H1 (cell line): Measurements from ENCODE around the gene KLRB1. TPM values are rescaled to one million over a fixed set of nuclear protein-coding genes. Genes with fewer than 3 reads are reported as not detected.
A peak's percentile ranks its signal among the peaks of the same experiment; 100 is the strongest.

Experiments
- CTCF ChIA-PET: fragments of 300-600 bp; sonication (Branson Sonifier 250); formaldehyde crosslinking; loops from one replicate; lab custom pipeline; 2021; ENCODE audit not compliant: partially characterized antibody; lab: Charles Lee
- POLR2A ChIA-PET: fragments of 300-600 bp; sonication (Branson Sonifier 250); formaldehyde crosslinking; loops from one replicate; lab custom pipeline; 2021; ENCODE audit warnings: inconsistent platforms; ENCODE audit not compliant: partially characterized antibody; lab: Charles Lee
- DNase-seq, 2 experiments: peaks; one replicate each; pipeline versions ENCODE4 v3.0.0 to v3.0.0-alpha.2; 2010 to 2022; ENCODE audit warnings: low spot score in 2 of 2, low read depth in 1 of 2, mixed read lengths in 1 of 2
- FAIRE-seq: peaks from 2 replicates; lab custom pipeline; 2011; peaks lifted over from hg19 to GRCh38; lab: Jason Lieb, UNC
- H2AFZ ChIP-seq: 2 replicates; pipeline ENCODE4 v1.8.1; 2012; ENCODE audit warnings: low read length, inconsistent platforms
- H2AK5ac ChIP-seq: 2 replicates; pipeline ENCODE4 v1.6.1; 2013; ENCODE audit warnings: low read depth, low read length
- H2BK120ac ChIP-seq: replicated peaks from 2 replicates; pipeline ENCODE3; 2013; ENCODE audit warnings: low read depth, low read length, inconsistent platforms
- H2BK12ac ChIP-seq: 2 replicates; pipeline ENCODE4 v1.6.1; 2013; ENCODE audit warnings: low read depth, low read length
- H2BK15ac ChIP-seq: 2 replicates; pipeline ENCODE4 v1.6.1; 2013; ENCODE audit warnings: low read length
- H2BK20ac ChIP-seq: 2 replicates; pipeline ENCODE4 v1.6.1; 2013; ENCODE audit warnings: low read length
- H2BK5ac ChIP-seq: 2 replicates; pipeline ENCODE4 v1.6.1; 2013; ENCODE audit warnings: low read depth, low read length
- H3K14ac ChIP-seq: 2 replicates; pipeline ENCODE4 v1.6.1; 2013; ENCODE audit warnings: inconsistent platforms; ENCODE audit not compliant: insufficient read length
- H3K18ac ChIP-seq: 2 replicates; pipeline ENCODE4 v1.6.1; 2013; ENCODE audit warnings: low read length; ENCODE audit errors: extremely low read depth
- H3K23ac ChIP-seq: 2 replicates; pipeline ENCODE4 v1.6.1; 2013; ENCODE audit warnings: inconsistent platforms; ENCODE audit not compliant: insufficient read length
- H3K23me2 ChIP-seq: 2 replicates; pipeline ENCODE4 v1.6.1; 2013; ENCODE audit warnings: low read depth, low read length
- H3K27ac ChIP-seq: 2 replicates; pipeline ENCODE4 v1.6.1; 2011; ENCODE audit warnings: low read depth, low read length, inconsistent platforms
- H3K27me3 ChIP-seq, 4 experiments: replicated peaks in 1 of 4; 1 replicate in 1 of 4; 2 replicates in 3 of 4; pipeline versions ENCODE4 v1.6.1 to v1.8.1; 2011 to 2013; ENCODE audit warnings: low read length in 3 of 4, mild to moderate bottlenecking in 3 of 4, inconsistent platforms in 2 of 4, mixed read lengths in 2 of 4, moderate library complexity in 1 of 4; ENCODE audit not compliant: control insufficient read depth in 3 of 4, insufficient read depth in 3 of 4; ENCODE audit errors: extremely low read depth in 1 of 4
- H3K36me3 ChIP-seq, 4 experiments: 2 replicates each; pipeline versions ENCODE4 v1.6.1 to v1.8.1; 2011 to 2013; ENCODE audit warnings: mild to moderate bottlenecking in 4 of 4, low read length in 3 of 4, moderate library complexity in 2 of 4, control low read depth in 1 of 4, inconsistent platforms in 1 of 4; ENCODE audit not compliant: insufficient read depth in 4 of 4, control insufficient read depth in 2 of 4
- H3K4ac ChIP-seq: replicated peaks from 2 replicates; pipeline ENCODE3; 2013; ENCODE audit warnings: low read length, low read depth, mixed read lengths, inconsistent platforms; ENCODE audit not compliant: insufficient read length
- H3K4me1 ChIP-seq, 4 experiments: replicated peaks in 1 of 4; 1 replicate in 1 of 4; 2 replicates in 3 of 4; pipeline versions ENCODE4 v1.6.1 to v1.8.1; 2011 to 2013; ENCODE audit warnings: low read length in 3 of 4, inconsistent platforms in 2 of 4, mixed read lengths in 1 of 4; ENCODE audit not compliant: insufficient read depth in 4 of 4, control insufficient read depth in 3 of 4
- H3K4me2 ChIP-seq, 2 experiments: 2 replicates each; pipeline versions ENCODE4 v1.6.1 to v1.8.1; 2011 to 2013; ENCODE audit warnings: low read depth in 2 of 2, low read length in 2 of 2, control low read depth in 1 of 2, inconsistent platforms in 1 of 2, mild to moderate bottlenecking in 1 of 2; ENCODE audit not compliant: insufficient read depth in 1 of 2
- H3K4me3 ChIP-seq, 4 experiments: fragments of 200-600, 300-600 bp in 1 of 4; sonication (generic), shearing (Covaris generic), sonication (Bioruptor Twin) in 1 of 4; 2 replicates each; pipeline versions ENCODE4 v1.5.1 to v1.8.1; 2011 to 2016; ENCODE audit warnings: low read length in 4 of 4, low read depth in 3 of 4, control low read depth in 2 of 4, inconsistent platforms in 2 of 4, mild to moderate bottlenecking in 2 of 4, mixed read lengths in 1 of 4, moderate library complexity in 1 of 4; ENCODE audit not compliant: insufficient read depth in 2 of 4; ENCODE audit errors: extremely low read depth in 1 of 4
- H3K56ac ChIP-seq: replicated peaks from 2 replicates; pipeline ENCODE3; 2013; ENCODE audit warnings: low read depth, mild to moderate bottlenecking, mixed read lengths, low read length, inconsistent platforms; ENCODE audit not compliant: insufficient read length
- H3K79me1 ChIP-seq: 2 replicates; pipeline ENCODE4 v1.6.1; 2013; ENCODE audit warnings: low read depth, low read length, control low read depth
- H3K79me2 ChIP-seq, 2 experiments: 2 replicates each; pipeline versions ENCODE4 v1.6.1 to v1.8.1; 2012 to 2013; ENCODE audit warnings: low read length in 2 of 2, mild to moderate bottlenecking in 2 of 2, inconsistent platforms in 1 of 2; ENCODE audit not compliant: insufficient read depth in 2 of 2, control insufficient read depth in 1 of 2
- H3K9ac ChIP-seq, 4 experiments: replicated peaks in 1 of 4; 1 replicate in 1 of 4; 2 replicates in 3 of 4; pipeline versions ENCODE4 v1.6.1 to v1.8.1; 2011 to 2013; ENCODE audit warnings: low read depth in 3 of 4, low read length in 3 of 4, control low read depth in 2 of 4, mild to moderate bottlenecking in 2 of 4, moderate library complexity in 2 of 4, inconsistent platforms in 1 of 4; ENCODE audit errors: extremely low read depth in 1 of 4
- H3K9me3 ChIP-seq, 2 experiments: 2 replicates each; pipeline versions ENCODE4 v1.6.1 to v1.8.1; 2012 to 2013; ENCODE audit warnings: mild to moderate bottlenecking in 2 of 2, moderate library complexity in 2 of 2, control low read depth in 1 of 2, inconsistent platforms in 1 of 2, low read depth in 1 of 2, low read length in 1 of 2, mixed read lengths in 1 of 2; ENCODE audit not compliant: insufficient read depth in 2 of 2
- H4K20me1 ChIP-seq, 2 experiments: replicated peaks in 1 of 2; 2 replicates each; pipeline versions ENCODE3 to v1.8.1; 2011 to 2013; ENCODE audit warnings: inconsistent platforms in 2 of 2, low read length in 2 of 2, mild to moderate bottlenecking in 1 of 2; ENCODE audit not compliant: insufficient read depth in 2 of 2, control insufficient read depth in 1 of 2
- H4K5ac ChIP-seq: 2 replicates; pipeline ENCODE4 v1.6.1; 2013; ENCODE audit warnings: low read length, low read depth, mixed read lengths, inconsistent platforms; ENCODE audit not compliant: insufficient read length
- H4K8ac ChIP-seq: 2 replicates; pipeline ENCODE4 v1.8.0; 2013; ENCODE audit warnings: mild to moderate bottlenecking, moderate library complexity, low read length, inconsistent platforms; ENCODE audit not compliant: insufficient read depth; ENCODE audit errors: extremely low read depth
- H4K91ac ChIP-seq: replicated peaks from 2 replicates; pipeline ENCODE3; 2013; ENCODE audit warnings: low read length, mixed read lengths, inconsistent platforms; ENCODE audit not compliant: insufficient read length
- CHD2 ChIP-seq: IDR thresholded peaks from 2 replicates; pipeline ENCODE4 v1.6.1; 2012; ENCODE audit warnings: low read length, improper control_type of control experiment
- EP300 ChIP-seq, 2 experiments: IDR thresholded peaks; 1 replicate in 1 of 2; 2 replicates in 1 of 2; pipeline ENCODE4 v1.6.1; 2011 to 2012; ENCODE audit warnings: low read depth in 2 of 2, low read length in 2 of 2, mild to moderate bottlenecking in 2 of 2, borderline replicate concordance in 1 of 2, inconsistent platforms in 1 of 2, moderate library complexity in 1 of 2
- EZH2 ChIP-seq: fragments of 200-600 bp; sonication (generic); IDR thresholded peaks from 2 replicates; pipeline ENCODE4 v1.7.1; 2012; ENCODE audit warnings: low read depth, mild to moderate bottlenecking, moderate library complexity, low read length, inconsistent platforms; ENCODE audit not compliant: severe bottlenecking
- KDM1A ChIP-seq: fragments of 200-600, 300-600 bp; sonication (generic); IDR thresholded peaks from 2 replicates; pipeline ENCODE4 v1.7.1; 2016; ENCODE audit warnings: mild to moderate bottlenecking, low read length, borderline replicate concordance
- RAD21 ChIP-seq, 2 experiments: IDR thresholded peaks in 1 of 2; conservative IDR thresholded peaks in 1 of 2; 2 replicates each; pipeline ENCODE4 v1.6.1; 2011; ENCODE audit warnings: low read depth in 2 of 2, low read length in 2 of 2, improper control_type of control experiment in 1 of 2, inconsistent platforms in 1 of 2, mild to moderate bottlenecking in 1 of 2, moderate library complexity in 1 of 2
- RBBP5 ChIP-seq: IDR thresholded peaks from 2 replicates; pipeline ENCODE4 v1.7.1; 2012; ENCODE audit warnings: low read depth, mild to moderate bottlenecking, inconsistent platforms, low read length, moderate library complexity, borderline replicate concordance
- SIRT6 ChIP-seq: IDR thresholded peaks from one replicate; pipeline ENCODE4 v1.7.1; 2012; ENCODE audit warnings: low read length, inconsistent platforms
- TAF1 ChIP-seq: IDR thresholded peaks from 2 replicates; pipeline ENCODE4 v1.6.1; 2011; ENCODE audit warnings: mild to moderate bottlenecking, low read depth, low read length
- WGBS, 2 experiments: shearing (Covaris generic) in 1 of 2; methylation state at CpG; one replicate each; pipeline versions ENCODE4 v1.1.6 to v1.1.7; 2013 to 2015; ENCODE audit warnings: low lambda C conversion rate in 2 of 2, mixed read lengths in 2 of 2, inconsistent platforms in 1 of 2, low coverage in 1 of 2, missing lambda C conversion rate in 1 of 2; ENCODE audit not compliant: insufficient replicate concordance in 2 of 2, insufficient coverage in 1 of 2, insufficient read length in 1 of 2; ENCODE audit errors: extremely low coverage in 1 of 2, missing lambda C conversion rate in 1 of 2; 5-methylcytosine and 5-hydroxymethylcytosine counted together
- polyA plus RNA-seq, 7 experiments: library from polyadenylated mRNA; depleted of rRNA in 3 of 7; stranded (reverse) in 5 of 7; unstranded in 2 of 7; fragments of >200 nt in 5 of 7; fragments of 200-250 nt in 2 of 7; gene quantifications; 1 replicate in 5 of 7; 2 replicates in 1 of 7; 4 replicates in 1 of 7; pipeline versions ENCODE4 v1.2.1 to v1.2.3, GENCODE V29; 2011 to 2013; ENCODE audit warnings: missing spikeins in 2 of 7, mixed read lengths in 2 of 7
- total RNA-seq: library from RNA; stranded (reverse); fragmentation: NEBNext Ultra II Directional; extraction: Animal tissue kit (Norgen Biotek cat#: 25700); gene quantifications from 2 replicates; pipeline ENCODE4 v1.2.1, GENCODE V29; 2021
- TF ChIP-seq, protein P1 (sequence below), 3 experiments: IDR thresholded peaks; 1 replicate in 2 of 3; 2 replicates in 1 of 3; pipeline versions ENCODE4 v1.5.1 to v1.6.1; 2011; ENCODE audit warnings: low read length in 3 of 3, mild to moderate bottlenecking in 3 of 3, inconsistent platforms in 2 of 3, low read depth in 1 of 3, moderate library complexity in 1 of 3; ENCODE audit not compliant: insufficient read depth in 1 of 3; ENCODE audit errors: control extremely low read depth in 1 of 3
- TF ChIP-seq, protein P2 (sequence below): IDR thresholded peaks from 2 replicates; pipeline ENCODE4 v1.6.1; 2012; ENCODE audit warnings: inconsistent platforms

Gene KLRB1
- total and polyA plus RNA-seq, 2 of the 8 experiments (the other 6 are each of a cell fraction or from before 2014, with no cell fraction given): not detected

DNA sequence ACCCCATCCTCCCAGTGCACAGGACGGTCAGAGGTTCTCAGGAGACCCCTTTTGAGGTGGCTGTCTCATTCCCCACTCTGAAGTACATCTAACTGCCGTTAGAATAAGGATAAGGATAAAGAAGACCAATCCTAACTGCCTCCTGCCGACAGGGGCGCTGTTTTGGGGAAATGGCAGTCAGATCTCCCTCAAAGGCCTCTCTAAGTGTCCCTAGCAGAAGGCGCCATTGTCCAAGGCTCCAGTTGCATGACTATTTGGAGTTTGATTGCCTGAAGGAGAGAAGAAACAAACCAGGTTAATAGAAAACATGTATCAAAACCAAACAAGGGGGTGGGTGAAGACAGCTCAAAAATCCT is 29.1 kb upstream of the KLRB1 start:
- no peak overlapping the region for H2BK15ac ChIP-seq
- H4K5ac ChIP-seq: no peak overlapping the region
- ChIA-PET POLR2A (no interaction called here), CTCF (interaction anchor here (1.2 to 7.7 kb wide), 3 partner anchors 41 to 72 kb away, joined by 3 to 62 read pairs (median 5); no protein-coding TSS in a partner anchor)
- peaks cover 26 to 28% of the 10 kb centered on the region in 2 experiments for H3K9me3 ChIP-seq
- peaks cover 0 to 9% (median 3%) of the 10 kb centered on the region in 4 experiments; a peak in 2 of 8 replicates for H3K36me3 ChIP-seq
- H2BK20ac ChIP-seq: no peak overlapping the region
- H3K4me3 ChIP-seq: no peak overlapping the region
- H2AK5ac ChIP-seq: no peak overlapping the region
- H2AFZ ChIP-seq: no peak overlapping the region
- H3K4me2 ChIP-seq: no peak overlapping the region
- H3K79me2 ChIP-seq: no peaks in the 10 kb centered on the region
- H4K91ac ChIP-seq: no peak overlapping the region
- 82% methylated on average over 5 of the region's 5 CpGs; no CpG with 5 or more reads in 1 of the 2 experiments for WGBS, 2 experiments
- H3K14ac ChIP-seq: no peak overlapping the region
- no peaks in the 10 kb centered on the region for H3K4me1 ChIP-seq
- FAIRE-seq (no peak), DNase-seq (no peak)
- no peak overlapping the region for H2BK12ac ChIP-seq
- H2BK120ac ChIP-seq: no peak overlapping the region
- no peak overlapping the region for H3K9ac ChIP-seq
- H3K23ac ChIP-seq: no peak overlapping the region
- no peaks in the 10 kb centered on the region for H3K27me3 ChIP-seq
- H3K18ac ChIP-seq: no peak overlapping the region
- no peak overlapping the region for H3K4ac ChIP-seq
- no peak overlapping the region for H3K27ac ChIP-seq
- no peak overlapping the region for H4K8ac ChIP-seq
- no peaks in the 10 kb centered on the region for H3K79me1 ChIP-seq
- no peaks in the 10 kb centered on the region; the same call in 1 of the 2 replicates for H3K23me2 ChIP-seq
- H3K56ac ChIP-seq: no peak overlapping the region
- H2BK5ac ChIP-seq: no peak overlapping the region
- H4K20me1 ChIP-seq: no peaks in the 10 kb centered on the region
- TF ChIP-seq CHD2: no peak
- TF ChIP-seq SIRT6: no peak
- TF ChIP-seq KDM1A: no peak
- TF ChIP-seq, protein P1, sequence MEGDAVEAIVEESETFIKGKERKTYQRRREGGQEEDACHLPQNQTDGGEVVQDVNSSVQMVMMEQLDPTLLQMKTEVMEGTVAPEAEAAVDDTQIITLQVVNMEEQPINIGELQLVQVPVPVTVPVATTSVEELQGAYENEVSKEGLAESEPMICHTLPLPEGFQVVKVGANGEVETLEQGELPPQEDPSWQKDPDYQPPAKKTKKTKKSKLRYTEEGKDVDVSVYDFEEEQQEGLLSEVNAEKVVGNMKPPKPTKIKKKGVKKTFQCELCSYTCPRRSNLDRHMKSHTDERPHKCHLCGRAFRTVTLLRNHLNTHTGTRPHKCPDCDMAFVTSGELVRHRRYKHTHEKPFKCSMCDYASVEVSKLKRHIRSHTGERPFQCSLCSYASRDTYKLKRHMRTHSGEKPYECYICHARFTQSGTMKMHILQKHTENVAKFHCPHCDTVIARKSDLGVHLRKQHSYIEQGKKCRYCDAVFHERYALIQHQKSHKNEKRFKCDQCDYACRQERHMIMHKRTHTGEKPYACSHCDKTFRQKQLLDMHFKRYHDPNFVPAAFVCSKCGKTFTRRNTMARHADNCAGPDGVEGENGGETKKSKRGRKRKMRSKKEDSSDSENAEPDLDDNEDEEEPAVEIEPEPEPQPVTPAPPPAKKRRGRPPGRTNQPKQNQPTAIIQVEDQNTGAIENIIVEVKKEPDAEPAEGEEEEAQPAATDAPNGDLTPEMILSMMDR (IDR thresholded peaks at IDR 0.05; ENCODE audit: control extremely low read depth in 1 of 3, insufficient read depth in 1 of 3, low read depth in 1 of 3, low read length in 3 of 3): peak in 1 of 3 experiments; percentile 25; a peak in 1 of 4 replicates
- TF ChIP-seq, protein P2, sequence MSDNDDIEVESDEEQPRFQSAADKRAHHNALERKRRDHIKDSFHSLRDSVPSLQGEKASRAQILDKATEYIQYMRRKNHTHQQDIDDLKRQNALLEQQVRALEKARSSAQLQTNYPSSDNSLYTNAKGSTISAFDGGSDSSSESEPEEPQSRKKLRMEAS: no peak
- TF ChIP-seq EP300 (IDR thresholded peaks at IDR 0.05; ENCODE audit: borderline replicate concordance in 1 of 2, low read depth in 2 of 2, low read length in 2 of 2): no peak
- no peak for TF ChIP-seq TAF1
- no peak for TF ChIP-seq EZH2
- TF ChIP-seq RBBP5: no peak
- TF ChIP-seq RAD21 (IDR thresholded peaks at IDR 0.05 in 1 of 2, conservative IDR thresholded peaks at IDR 0.05 in 1 of 2; ENCODE audit: low read depth in 2 of 2, low read length in 2 of 2): peak in 1 of 2 experiments; percentile 4; a peak in 1 of 4 replicates
